Tibial nerve (tissue), 4 donors: Measurements from ENCODE around the gene SUSD1. TPM values are rescaled to one million over a fixed set of nuclear protein-coding genes. Genes with fewer than 3 reads are reported as not detected.

ENCODE experiments used
- DNase-seq, 2 donors: peaks; one replicate each; pipeline ENCODE4 v3.0.0-alpha.2; 2019; ENCODE audit warnings: low spot score in 2 of 2
- H3K27ac ChIP-seq, 4 donors: fragments of 200-600 bp; sonication (generic) in 3 of 4; one replicate each; pipeline ENCODE4 v1.5.1; 2017 to 2019; ENCODE audit warnings: mild to moderate bottlenecking in 1 of 4
- H3K27me3 ChIP-seq, 2 donors: fragments of 200-600 bp; sonication (generic) in 1 of 2; one replicate each; pipeline versions ENCODE4 v1.5.1 to v1.6.0; 2017 to 2019
- H3K36me3 ChIP-seq, 3 donors: fragments of 200-600 bp; sonication (generic); one replicate each; pipeline ENCODE4 v1.5.1; 2018 to 2019
- H3K4me1 ChIP-seq, 4 donors: fragments of 200-600 bp; sonication (generic) in 3 of 4; one replicate each; pipeline ENCODE4 v1.5.1; 2017 to 2019
- H3K4me3 ChIP-seq, 4 donors: fragments of 200-600 bp; sonication (generic) in 3 of 4; one replicate each; pipeline ENCODE4 v1.5.1; 2017 to 2019; ENCODE audit warnings: mild to moderate bottlenecking in 1 of 4, moderate library complexity in 1 of 4
- H3K9me3 ChIP-seq, 4 donors: fragments of 200-600 bp; sonication (generic) in 3 of 4; one replicate each; pipeline ENCODE4 v1.5.1; 2017 to 2019
- EP300 ChIP-seq, 2 donors: sonication (generic); formaldehyde crosslinking; IDR thresholded peaks; one replicate each; pipeline ENCODE4 v1.6.1; 2017; ENCODE audit warnings: antibody characterized with exemption in 2 of 2, mild to moderate bottlenecking in 1 of 2
- POLR2A ChIP-seq, 2 donors: fragments of 450-650 bp; IDR thresholded peaks; one replicate each; pipeline ENCODE4 v1.6.1; 2017; ENCODE audit warnings: antibody characterized with exemption in 2 of 2, mild to moderate bottlenecking in 2 of 2, moderate library complexity in 2 of 2
- WGBS, 2 donors: methylation state at CpG; one replicate each; pipeline ENCODE4 v1.1.5; 2018; 5-methylcytosine and 5-hydroxymethylcytosine counted together
- total RNA-seq, 4 donors: library from RNA; depleted of rRNA; stranded (reverse); fragments of >200 nt; gene quantifications; one replicate each; pipeline ENCODE4 v1.1.0, GENCODE V29; 2016
- TF ChIP-seq, protein P1 (sequence below), 5 experiments: fragments of 200-600 bp in 3 of 5; fragments of 450-650 bp in 2 of 5; sonication (generic) in 3 of 5; IDR thresholded peaks; one replicate each; pipeline ENCODE4 v1.5.1; 2016 to 2019; ENCODE audit warnings: antibody characterized with exemption in 5 of 5, mild to moderate bottlenecking in 3 of 5, moderate library complexity in 2 of 5

The SUSD1 gene
- total RNA-seq, 4 donors from 2014 or later: 6.9 to 19.8 (median 11.5) TPM

DNA sequence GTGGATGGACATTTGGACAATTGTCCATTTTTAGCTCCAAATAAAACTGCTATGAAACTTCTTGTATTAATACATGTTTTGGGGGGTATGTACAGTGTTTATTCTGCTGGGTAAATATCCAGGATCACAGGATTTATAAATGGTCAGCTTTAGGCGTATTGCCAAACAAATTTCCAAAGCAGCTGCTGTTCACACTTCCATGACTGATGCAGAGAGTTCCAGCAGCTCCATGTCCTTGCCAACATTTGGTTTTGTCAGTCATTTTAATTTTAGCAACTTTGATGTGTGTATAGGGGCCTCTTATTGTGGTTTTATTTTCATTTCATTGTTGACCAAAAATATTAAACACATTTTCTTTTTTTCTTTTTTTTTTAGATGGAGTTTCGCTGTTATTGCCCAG lies 9.8 kb upstream of the SUSD1 start:
- 86 to 93% methylated on average over 2 of the region's 2 CpGs for WGBS, 2 donors
- Histone ChIP-seq H3K36me3 (no peaks in the 10 kb centered on the region), H3K4me1 (peaks cover 0 to 7% (median 0%) of the 10 kb centered on the region in 4 donors), H3K27me3 (no peaks in the 10 kb centered on the region), H3K27ac (no peak overlapping the region), H3K4me3 (no peak overlapping the region), H3K9me3 (no peaks in the 10 kb centered on the region)
- no peak for TF ChIP-seq EP300 (IDR thresholded peaks at IDR 0.05)
- TF ChIP-seq, protein P1, sequence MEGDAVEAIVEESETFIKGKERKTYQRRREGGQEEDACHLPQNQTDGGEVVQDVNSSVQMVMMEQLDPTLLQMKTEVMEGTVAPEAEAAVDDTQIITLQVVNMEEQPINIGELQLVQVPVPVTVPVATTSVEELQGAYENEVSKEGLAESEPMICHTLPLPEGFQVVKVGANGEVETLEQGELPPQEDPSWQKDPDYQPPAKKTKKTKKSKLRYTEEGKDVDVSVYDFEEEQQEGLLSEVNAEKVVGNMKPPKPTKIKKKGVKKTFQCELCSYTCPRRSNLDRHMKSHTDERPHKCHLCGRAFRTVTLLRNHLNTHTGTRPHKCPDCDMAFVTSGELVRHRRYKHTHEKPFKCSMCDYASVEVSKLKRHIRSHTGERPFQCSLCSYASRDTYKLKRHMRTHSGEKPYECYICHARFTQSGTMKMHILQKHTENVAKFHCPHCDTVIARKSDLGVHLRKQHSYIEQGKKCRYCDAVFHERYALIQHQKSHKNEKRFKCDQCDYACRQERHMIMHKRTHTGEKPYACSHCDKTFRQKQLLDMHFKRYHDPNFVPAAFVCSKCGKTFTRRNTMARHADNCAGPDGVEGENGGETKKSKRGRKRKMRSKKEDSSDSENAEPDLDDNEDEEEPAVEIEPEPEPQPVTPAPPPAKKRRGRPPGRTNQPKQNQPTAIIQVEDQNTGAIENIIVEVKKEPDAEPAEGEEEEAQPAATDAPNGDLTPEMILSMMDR (IDR thresholded peaks at IDR 0.05): no peak
- no peak for TF ChIP-seq POLR2A (IDR thresholded peaks at IDR 0.05)
- DNase-seq: no peak

DNA sequence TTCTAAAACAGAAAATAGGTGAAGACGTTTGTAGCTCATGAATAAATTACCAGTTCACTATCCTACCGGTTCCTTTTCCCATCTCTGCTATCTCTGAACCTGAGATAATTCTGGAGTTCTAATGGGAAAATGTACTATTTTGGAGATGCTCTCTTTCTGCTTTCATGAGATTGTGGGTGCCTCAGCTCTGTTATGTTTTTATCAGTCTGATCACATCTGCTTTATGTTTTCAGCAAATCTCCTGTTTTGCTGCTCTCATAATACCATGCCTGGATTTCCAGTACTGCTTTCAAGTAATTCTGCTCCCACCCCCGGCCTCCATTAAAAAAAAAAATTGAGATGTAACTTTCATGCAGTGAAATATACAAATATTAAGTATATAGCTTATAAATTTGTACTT lies 9.1 kb upstream of the SUSD1 start:
- Histone ChIP-seq H3K4me1 (peaks cover 0 to 7% (median 0%) of the 10 kb centered on the region in 4 donors), H3K27me3 (no peaks in the 10 kb centered on the region), H3K36me3 (no peaks in the 10 kb centered on the region), H3K9me3 (no peaks in the 10 kb centered on the region), H3K27ac (no peak overlapping the region), H3K4me3 (no peak overlapping the region)
- 85 to 88% methylated on average over 3 of the region's 3 CpGs for WGBS, 2 donors
- TF ChIP-seq POLR2A (IDR thresholded peaks at IDR 0.05) (no peak), EP300 (IDR thresholded peaks at IDR 0.05) (no peak)
- TF ChIP-seq, protein P1 (IDR thresholded peaks at IDR 0.05): no peak
- no peak for DNase-seq

DNA sequence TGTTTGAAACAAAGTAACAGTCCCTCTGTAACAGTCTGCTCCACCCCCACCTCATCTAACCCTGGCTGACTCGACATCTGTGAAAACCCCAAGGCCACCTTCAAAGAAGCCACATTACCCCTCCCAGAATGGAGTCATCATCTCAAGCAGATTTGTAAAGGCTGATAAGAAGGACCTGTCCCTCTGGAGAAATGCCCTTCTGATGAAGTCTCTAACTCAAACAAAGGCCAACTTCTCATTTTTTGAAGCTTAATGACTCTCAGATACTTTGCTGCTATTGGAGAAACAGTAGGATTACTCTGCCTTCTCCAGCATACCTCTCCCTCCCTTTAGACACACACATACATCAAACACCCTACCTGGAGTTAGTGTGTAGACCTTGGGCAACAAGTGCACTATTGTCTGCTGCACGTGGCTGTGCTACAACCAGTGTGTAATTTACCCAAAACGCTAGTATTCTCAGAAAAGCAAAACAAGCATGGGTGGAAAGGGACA lies 5.3 kb upstream of the SUSD1 start:
- Histone ChIP-seq H3K9me3 (no peaks in the 10 kb centered on the region), H3K27ac (no peak overlapping the region), H3K27me3 (peaks cover 0 to 4% of the 10 kb centered on the region in 2 donors), H3K4me1 (peaks cover 0 to 12% (median 2%) of the 10 kb centered on the region in 4 donors), H3K4me3 (no peak overlapping the region), H3K36me3 (no peaks in the 10 kb centered on the region)
- TF ChIP-seq, protein P1 (IDR thresholded peaks at IDR 0.05): no peak
- no peak for TF ChIP-seq EP300 (IDR thresholded peaks at IDR 0.05)
- no peak for TF ChIP-seq POLR2A (IDR thresholded peaks at IDR 0.05)
- 25 to 28% methylated on average over 3 of the region's 3 CpGs for WGBS, 2 donors
- no peak for DNase-seq

DNA sequence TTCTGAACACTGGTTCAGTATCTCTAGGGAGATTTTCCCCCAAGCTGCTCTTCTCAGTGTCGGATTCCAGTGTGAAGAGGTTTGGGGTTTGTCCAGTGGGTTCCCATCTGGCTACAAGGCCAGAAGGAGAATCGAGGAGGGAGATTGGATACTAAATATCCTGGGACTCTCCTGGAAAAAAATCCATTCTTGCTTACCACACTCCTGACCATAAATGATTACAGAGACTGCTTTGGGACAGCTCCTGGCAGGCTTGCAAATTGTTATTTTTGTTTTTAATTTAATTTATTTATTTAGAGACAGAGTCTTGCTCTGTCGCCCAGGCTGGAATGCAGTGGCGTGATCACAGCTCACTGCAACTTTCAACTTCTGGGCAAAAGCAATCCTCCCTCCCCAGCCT lies 4.7 kb upstream of the SUSD1 start:
- peak overlapping the region in 2 of 4 donors; percentile 18 to 43 for H3K27ac ChIP-seq
- TF ChIP-seq, protein P1 (IDR thresholded peaks at IDR 0.05): no peak
- TF ChIP-seq EP300 (IDR thresholded peaks at IDR 0.05): no peak
- no peak for TF ChIP-seq POLR2A (IDR thresholded peaks at IDR 0.05)
- no peaks in the 10 kb centered on the region for H3K9me3 ChIP-seq
- peaks cover 0 to 16% (median 3%) of the 10 kb centered on the region in 4 donors for H3K4me1 ChIP-seq
- no peak for DNase-seq
- no peaks in the 10 kb centered on the region for H3K36me3 ChIP-seq
- WGBS, 2 donors: 43 to 44% methylated on average over 4 of the region's 4 CpGs
- H3K4me3 ChIP-seq: no peak overlapping the region
- H3K27me3 ChIP-seq: peaks cover 0 to 7% of the 10 kb centered on the region in 2 donors

DNA sequence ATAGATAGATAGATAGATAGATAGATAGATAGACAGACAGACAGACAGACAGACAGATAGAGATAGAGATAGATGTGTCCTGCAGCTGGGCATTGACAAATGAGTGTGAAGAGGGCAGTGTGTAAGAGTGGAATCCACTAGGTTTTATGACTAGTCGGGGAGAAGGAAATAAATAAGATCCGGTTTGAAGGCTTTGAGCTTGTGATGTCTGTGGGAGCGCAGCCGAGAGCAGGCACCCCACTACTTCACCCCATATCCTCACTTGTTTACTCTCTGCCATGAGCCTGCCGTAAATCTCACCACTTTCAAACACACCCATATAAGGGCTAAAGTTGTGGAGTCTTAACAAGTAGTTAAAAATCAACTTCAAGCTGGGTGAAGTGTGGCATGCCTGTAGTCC lies 1.4 kb upstream of the SUSD1 start:
- H3K9me3 ChIP-seq: no peaks in the 10 kb centered on the region
- H3K4me3 ChIP-seq: no peak overlapping the region
- H3K4me1 ChIP-seq: peaks cover 0 to 23% (median 12%) of the 10 kb centered on the region in 4 donors
- no peak for DNase-seq
- no peaks in the 10 kb centered on the region for H3K36me3 ChIP-seq
- WGBS, 2 donors: 72% methylated on average over 5 of the region's 5 CpGs
- H3K27ac ChIP-seq: no peak overlapping the region
- peaks cover 0 to 12% of the 10 kb centered on the region in 2 donors for H3K27me3 ChIP-seq
- TF ChIP-seq POLR2A (IDR thresholded peaks at IDR 0.05) (no peak), EP300 (IDR thresholded peaks at IDR 0.05) (no peak)
- TF ChIP-seq, protein P1 (IDR thresholded peaks at IDR 0.05): no peak
